MG63 (cell line): ENCODE measurements around the gene MBNL3. TPM values are rescaled to one million over a fixed set of nuclear protein-coding genes. Genes with fewer than 3 reads are reported as not detected.

ENCODE experiments used
- DNase-seq: peaks from one replicate; pipeline ENCODE4 v3.0.0-alpha.2; 2020
- H3K27me3 ChIP-seq: fragments of 250-450 bp; sonication (Bioruptor Pico); 2 replicates; pipeline ENCODE4 v1.5.1; 2020; ENCODE audit warnings: mild to moderate bottlenecking, moderate library complexity
- H3K36me3 ChIP-seq: fragments of 250-450 bp; sonication (Bioruptor Pico); 2 replicates; pipeline ENCODE4 v1.5.1; 2020; ENCODE audit warnings: mild to moderate bottlenecking, moderate library complexity
- H3K4me3 ChIP-seq: fragments of 250-450 bp; sonication (Bioruptor Pico); 2 replicates; pipeline ENCODE4 v1.5.1; 2020; ENCODE audit warnings: mild to moderate bottlenecking, moderate library complexity
- H3K9me3 ChIP-seq: fragments of 250-450 bp; sonication (Bioruptor Pico); 2 replicates; pipeline ENCODE4 v1.5.1; 2020; ENCODE audit warnings: mild to moderate bottlenecking, moderate library complexity
- total RNA-seq: library from RNA; depleted of rRNA; stranded (reverse); fragments of >200 nt; shearing (Covaris generic); gene quantifications from 2 replicates; pipeline ENCODE4 v1.2.3, GENCODE V29; 2014; ENCODE audit warnings: low replicate concordance; rRNA removed

The MBNL3 gene, protein sequence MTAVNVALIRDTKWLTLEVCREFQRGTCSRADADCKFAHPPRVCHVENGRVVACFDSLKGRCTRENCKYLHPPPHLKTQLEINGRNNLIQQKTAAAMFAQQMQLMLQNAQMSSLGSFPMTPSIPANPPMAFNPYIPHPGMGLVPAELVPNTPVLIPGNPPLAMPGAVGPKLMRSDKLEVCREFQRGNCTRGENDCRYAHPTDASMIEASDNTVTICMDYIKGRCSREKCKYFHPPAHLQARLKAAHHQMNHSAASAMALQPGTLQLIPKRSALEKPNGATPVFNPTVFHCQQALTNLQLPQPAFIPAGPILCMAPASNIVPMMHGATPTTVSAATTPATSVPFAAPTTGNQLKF
- total RNA-seq: 0.79 and 1.4 TPM in 2 replicates

DNA sequence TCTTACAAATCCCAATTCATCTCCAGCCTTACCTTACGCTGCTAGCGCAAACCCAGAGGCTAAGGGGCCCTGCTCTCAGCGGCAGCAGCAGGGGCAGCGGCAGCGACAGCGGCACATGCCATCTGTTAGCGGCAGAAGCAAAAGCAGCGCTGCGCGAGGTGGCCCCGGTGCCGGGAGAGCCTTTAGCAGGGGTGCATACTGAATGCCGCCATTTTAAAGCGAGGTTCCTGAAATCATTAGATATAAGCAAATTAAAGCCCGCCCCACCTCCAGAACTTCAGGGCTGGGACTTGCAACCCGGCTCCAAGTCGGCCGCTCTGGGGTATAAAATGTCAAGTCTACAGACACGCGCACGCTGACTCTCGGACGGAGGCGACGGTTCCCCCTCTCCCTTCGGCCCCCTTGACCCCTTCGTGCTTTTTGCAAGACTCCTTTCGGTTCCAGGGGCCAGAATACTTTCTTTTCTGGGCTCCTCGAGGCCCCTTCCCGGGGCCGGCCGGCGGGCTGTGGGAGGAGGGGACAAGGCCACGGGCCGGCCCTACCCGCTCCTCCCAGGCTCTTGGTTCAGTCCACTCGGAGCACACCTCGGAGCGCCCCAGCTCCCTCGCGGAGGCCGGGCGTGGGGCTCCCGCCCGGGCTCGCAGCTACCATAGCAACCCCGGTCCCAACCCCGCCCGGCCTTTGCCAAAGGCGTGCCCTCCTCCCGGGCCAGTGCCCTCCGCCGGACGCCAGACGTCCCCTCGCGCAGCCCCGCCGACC lies at the start of gene MBNL3:
MBNL3 (minus strand) TSS at position 220 of the 759 bp plus-strand sequence. CDS start 49,427 bp downstream, outside the sequence.
- no peaks in the 10 kb centered on the region for H3K27me3 ChIP-seq
- H3K36me3 ChIP-seq: no peaks in the 10 kb centered on the region
- H3K9me3 ChIP-seq: no peaks in the 10 kb centered on the region
- peak; percentile 70 for DNase-seq
- H3K4me3 ChIP-seq: peak within 1 kb of the TSS; percentile 57

DNA sequence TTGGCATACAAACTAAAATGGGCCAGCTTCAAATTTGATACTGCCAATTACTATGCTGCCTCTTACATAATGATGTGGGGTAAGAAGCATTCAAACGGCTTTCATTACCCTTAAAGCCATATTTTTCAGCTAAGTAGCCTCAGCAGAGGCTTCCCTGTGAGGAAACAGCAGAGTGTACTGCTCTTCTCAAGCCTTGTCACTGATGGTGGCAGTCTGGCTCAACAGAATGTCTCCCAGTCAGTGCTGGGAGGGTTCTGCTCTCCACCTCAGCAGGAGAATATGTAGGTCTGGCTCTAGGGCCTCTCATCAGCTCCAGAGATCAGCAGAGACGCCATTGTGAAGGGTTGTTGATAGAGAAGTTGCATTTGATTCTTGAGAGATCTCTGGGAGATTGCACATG lies 44.6 kb upstream of the MBNL3 start:
- Histone ChIP-seq H3K27me3 (no peaks in the 10 kb centered on the region), H3K36me3 (no peaks in the 10 kb centered on the region), H3K9me3 (no peaks in the 10 kb centered on the region), H3K4me3 (no peak overlapping the region)
- DNase-seq: no peak

DNA sequence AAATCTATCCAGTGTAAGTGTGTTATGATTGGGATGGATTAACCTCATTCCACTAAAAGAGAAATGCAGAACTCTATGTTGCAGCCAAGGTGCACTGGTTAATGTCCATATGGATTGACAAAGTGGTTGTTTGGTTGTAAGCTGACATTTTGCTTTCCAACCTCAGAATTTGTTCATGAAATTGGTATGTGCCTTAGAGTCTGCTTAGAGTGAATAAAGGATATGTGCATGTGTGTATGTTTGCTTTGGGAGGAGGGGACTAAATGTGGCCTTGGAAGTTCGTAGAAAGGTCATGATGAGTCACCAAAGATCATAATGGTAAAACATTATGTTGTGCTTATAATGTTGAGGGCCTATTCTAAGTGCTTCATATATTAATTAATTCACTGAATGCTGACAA lies 44.1 kb upstream of the MBNL3 start:
- H3K27me3 ChIP-seq: no peaks in the 10 kb centered on the region
- no peaks in the 10 kb centered on the region for H3K9me3 ChIP-seq
- no peaks in the 10 kb centered on the region for H3K36me3 ChIP-seq
- DNase-seq: no peak
- H3K4me3 ChIP-seq: no peak overlapping the region

DNA sequence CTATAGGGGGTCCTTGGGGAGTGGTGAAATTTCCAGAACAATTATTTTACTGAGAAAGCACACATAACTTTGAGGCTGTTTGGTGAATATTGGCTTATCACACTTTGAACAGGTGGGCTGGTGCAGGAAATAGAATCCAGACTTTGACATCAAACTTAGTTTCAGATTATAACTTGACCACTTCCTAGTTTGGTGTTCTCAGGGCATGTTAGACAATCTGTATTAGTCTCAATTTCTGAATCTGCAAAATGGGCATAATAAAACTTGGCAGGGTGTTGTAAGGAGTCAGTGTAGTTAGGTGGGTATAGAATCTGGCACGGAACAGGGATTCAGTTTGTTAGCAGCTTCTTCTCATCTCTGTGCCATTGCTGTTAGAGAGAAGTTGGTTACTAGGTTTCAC lies 43.3 kb upstream of the MBNL3 start:
- no peak overlapping the region for H3K4me3 ChIP-seq
- no peaks in the 10 kb centered on the region for H3K9me3 ChIP-seq
- no peaks in the 10 kb centered on the region for H3K36me3 ChIP-seq
- DNase-seq: no peak
- H3K27me3 ChIP-seq: no peaks in the 10 kb centered on the region

DNA sequence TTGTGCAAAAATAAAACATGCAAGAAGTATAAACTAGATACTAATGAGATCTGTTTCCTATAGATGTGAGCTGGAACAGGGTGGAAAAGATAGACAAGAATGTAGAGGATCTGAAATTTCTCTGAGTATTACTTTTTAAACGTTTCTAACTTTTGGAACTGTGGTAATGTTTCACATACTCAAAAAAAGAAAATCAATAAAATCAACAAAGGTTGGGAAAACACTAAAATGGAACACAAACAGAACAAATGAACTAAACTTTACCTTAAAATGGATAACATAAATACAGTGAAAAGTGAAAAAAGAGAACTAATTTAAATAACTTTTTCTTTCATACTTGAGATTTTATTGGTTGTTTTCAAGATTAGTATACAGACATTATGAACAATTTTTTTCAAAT lies 32.0 kb upstream of the MBNL3 start:
- Histone ChIP-seq H3K4me3 (no peak overlapping the region), H3K27me3 (no peaks in the 10 kb centered on the region), H3K36me3 (no peaks in the 10 kb centered on the region), H3K9me3 (no peaks in the 10 kb centered on the region)
- no peak for DNase-seq

DNA sequence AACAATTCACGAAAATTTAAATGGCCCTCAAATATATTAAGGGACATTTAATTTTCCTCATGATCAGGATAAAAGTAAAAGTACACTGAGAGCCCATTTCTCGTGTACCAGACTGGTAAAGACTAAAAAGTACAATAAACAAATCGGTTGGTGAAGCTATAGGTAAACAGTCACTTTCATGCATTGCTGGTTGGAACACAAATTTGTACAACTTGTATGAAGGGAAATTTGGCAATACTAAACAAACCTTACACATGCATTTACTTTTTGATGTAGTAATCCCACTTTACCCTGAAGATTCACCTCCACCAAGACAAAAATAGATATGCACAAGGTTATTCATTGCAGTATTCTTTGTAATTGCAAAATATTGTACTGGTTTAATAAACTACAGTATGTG lies 31.4 kb upstream of the MBNL3 start:
- no peak overlapping the region for H3K4me3 ChIP-seq
- H3K27me3 ChIP-seq: no peaks in the 10 kb centered on the region
- DNase-seq: no peak
- no peaks in the 10 kb centered on the region for H3K36me3 ChIP-seq
- no peaks in the 10 kb centered on the region for H3K9me3 ChIP-seq

DNA sequence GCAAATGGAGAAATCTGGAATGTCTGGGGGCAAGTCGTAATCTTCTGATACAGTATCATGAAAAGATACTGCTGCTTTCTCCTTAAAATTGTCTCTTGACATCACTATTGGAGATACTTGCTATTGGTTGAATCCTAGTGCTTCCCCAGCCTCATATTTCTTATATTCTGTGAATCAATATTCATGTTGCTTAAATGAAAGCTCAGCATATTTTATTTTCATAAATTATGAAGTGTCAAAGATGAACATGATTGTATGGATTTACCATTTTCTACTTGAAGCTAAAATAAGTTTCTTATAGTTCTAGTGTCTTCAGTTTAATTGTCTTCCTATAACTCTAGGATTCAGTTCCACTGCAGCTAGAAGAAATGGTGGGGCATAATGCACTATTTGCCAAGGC lies 29.6 kb upstream of the MBNL3 start:
- Histone ChIP-seq H3K27me3 (no peaks in the 10 kb centered on the region), H3K9me3 (no peaks in the 10 kb centered on the region), H3K4me3 (no peak overlapping the region), H3K36me3 (no peaks in the 10 kb centered on the region)
- DNase-seq: no peak

DNA sequence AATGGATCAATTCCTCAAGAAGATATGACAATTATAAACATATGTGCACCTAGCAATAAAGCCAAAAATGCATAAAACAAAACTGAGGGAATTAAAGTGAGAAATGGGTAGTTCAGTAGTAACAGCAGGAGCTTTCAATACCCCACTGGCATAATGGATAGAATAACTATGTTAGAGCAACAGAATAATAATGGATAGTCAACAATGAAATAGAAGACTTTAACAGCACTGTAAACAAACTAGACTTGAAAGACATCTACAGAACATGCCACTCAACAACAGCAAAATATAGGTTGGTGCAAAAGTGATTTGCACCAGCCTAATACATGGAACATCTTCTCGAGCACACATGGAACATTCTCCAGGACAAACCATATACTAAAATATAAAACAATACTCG lies 20.0 kb upstream of the MBNL3 start:
- Histone ChIP-seq H3K9me3 (no peaks in the 10 kb centered on the region), H3K4me3 (no peak overlapping the region), H3K27me3 (no peaks in the 10 kb centered on the region), H3K36me3 (no peaks in the 10 kb centered on the region)
- no peak for DNase-seq

DNA sequence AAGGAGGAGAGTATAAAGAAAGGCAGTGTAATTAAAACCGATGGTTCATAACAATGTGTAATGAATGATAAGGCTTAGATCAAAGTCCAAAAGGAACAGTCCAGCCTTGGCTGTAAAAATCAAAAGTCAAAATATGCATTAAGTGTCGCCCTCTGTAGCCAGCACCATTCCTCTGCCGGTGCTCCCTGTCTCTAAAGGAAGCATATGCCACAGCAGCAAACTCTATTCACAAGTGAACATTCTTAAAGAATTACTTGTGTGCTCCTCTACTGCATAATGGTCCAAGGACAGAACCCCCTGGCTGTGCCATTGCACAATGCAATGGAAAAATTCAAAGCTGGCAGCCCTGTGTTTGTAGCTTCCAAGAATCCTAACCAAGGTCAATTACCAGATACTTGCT lies 16.3 kb upstream of the MBNL3 start:
- DNase-seq: peak; percentile 5
- Histone ChIP-seq H3K4me3 (no peak overlapping the region), H3K9me3 (no peaks in the 10 kb centered on the region), H3K36me3 (no peaks in the 10 kb centered on the region), H3K27me3 (no peaks in the 10 kb centered on the region)

DNA sequence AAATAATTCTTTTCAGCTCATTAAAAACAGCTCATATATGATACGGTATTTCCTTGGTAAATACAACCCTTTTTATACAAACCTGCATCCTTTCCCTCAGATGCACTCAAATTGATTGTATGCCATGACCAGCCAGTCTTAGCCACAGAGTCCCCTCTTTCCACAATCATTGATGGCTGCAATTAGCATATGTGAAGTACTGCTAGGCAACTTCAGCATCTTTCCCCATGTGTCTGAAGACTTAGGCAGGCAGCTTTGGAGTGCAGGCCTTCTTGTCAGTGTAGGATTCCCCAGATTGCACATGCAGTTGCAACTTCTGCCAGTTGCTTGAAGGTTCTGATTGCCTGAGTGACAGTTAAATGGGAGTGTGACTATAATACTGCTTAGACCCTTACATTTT lies 15.6 kb upstream of the MBNL3 start:
- Histone ChIP-seq H3K27me3 (no peaks in the 10 kb centered on the region), H3K4me3 (no peak overlapping the region), H3K36me3 (no peaks in the 10 kb centered on the region), H3K9me3 (no peaks in the 10 kb centered on the region)
- no peak for DNase-seq

DNA sequence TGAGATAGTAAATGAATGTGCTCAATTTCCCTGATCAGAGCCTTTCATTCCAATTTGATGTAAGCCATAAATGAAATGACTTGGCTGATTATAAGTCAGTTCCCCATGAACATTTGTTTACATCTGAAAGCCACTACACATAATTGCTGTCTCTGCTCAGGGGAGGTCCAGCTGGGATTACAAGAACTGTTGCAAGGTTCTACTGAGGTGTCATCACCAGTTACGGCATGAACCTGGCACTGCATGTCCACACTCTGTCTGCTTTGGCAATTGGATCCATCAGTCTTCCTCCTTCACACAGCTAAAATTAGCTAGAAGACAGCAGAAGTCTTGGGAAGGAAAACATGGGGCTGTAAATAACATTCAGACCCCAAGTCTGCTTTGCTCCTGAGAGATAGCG lies 12.8 kb upstream of the MBNL3 start:
- Histone ChIP-seq H3K27me3 (no peaks in the 10 kb centered on the region), H3K36me3 (no peaks in the 10 kb centered on the region), H3K9me3 (no peaks in the 10 kb centered on the region), H3K4me3 (no peak overlapping the region)
- DNase-seq: no peak

DNA sequence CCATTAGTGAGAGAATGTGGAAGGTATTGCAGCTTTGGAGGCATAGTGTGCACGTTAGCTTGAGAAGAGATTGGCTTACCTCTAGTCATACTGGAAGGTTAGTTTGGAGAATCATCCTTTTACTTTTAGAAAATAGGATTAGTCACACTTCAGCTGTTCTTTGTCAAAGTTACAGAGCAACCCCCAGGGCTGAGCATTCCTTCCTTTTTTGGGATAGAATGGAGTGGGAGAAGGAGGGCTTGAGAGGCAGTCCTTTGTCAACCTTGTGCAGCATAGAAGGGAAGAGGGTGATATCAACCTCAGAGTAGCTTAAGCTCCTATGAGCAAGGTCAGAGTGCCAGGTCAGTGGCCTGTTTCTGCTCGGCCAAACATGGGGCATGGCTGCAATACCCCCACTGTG lies 8.6 kb upstream of the MBNL3 start:
- no peak for DNase-seq
- no peaks in the 10 kb centered on the region for H3K36me3 ChIP-seq
- no peaks in the 10 kb centered on the region for H3K9me3 ChIP-seq
- no peak overlapping the region for H3K4me3 ChIP-seq
- no peaks in the 10 kb centered on the region for H3K27me3 ChIP-seq

DNA sequence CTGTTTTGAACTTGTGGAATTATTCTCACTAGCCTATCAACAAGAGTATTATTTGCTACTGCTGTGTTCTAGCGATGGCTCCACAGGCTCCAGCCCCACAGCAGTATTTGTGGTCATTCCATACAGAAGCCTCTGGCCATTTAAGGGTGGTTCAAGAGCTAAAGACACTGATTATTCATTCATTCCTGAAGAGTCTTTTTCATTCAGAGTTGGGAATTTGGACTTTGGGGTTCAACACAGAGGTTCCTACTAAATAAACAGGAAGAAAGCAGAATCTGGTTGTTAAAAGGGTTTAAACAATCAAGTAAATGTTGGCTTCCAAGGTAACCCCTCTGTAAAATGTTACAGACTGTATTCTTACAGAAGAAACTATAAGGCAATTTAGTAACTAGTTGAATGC lies 4.3 kb upstream of the MBNL3 start:
- Histone ChIP-seq H3K9me3 (no peaks in the 10 kb centered on the region), H3K36me3 (no peaks in the 10 kb centered on the region), H3K27me3 (no peaks in the 10 kb centered on the region), H3K4me3 (no peak overlapping the region)
- DNase-seq: no peak

DNA sequence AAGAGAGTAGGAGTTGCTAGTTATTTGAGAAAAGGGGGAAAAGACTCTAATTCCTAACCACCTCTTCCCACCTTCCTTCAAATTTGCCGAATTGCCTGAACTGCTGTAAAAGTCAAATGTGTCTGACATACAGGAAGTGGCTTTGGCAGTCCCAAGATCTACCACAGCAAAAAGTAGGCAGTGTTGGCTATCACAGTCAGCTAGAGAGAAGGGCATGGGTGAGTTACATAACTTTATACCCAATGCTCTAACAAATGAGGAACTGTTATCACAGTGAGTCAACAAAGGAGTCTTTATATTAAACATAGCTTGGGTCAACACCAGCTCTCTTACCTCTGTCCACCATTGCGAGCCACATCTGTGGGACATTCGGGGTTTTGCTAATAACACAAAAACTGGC lies 2.4 kb upstream of the MBNL3 start:
- H3K36me3 ChIP-seq: no peaks in the 10 kb centered on the region
- DNase-seq: peak; percentile 18
- no peaks in the 10 kb centered on the region for H3K27me3 ChIP-seq
- no peaks in the 10 kb centered on the region for H3K9me3 ChIP-seq
- no peak overlapping the region for H3K4me3 ChIP-seq

DNA sequence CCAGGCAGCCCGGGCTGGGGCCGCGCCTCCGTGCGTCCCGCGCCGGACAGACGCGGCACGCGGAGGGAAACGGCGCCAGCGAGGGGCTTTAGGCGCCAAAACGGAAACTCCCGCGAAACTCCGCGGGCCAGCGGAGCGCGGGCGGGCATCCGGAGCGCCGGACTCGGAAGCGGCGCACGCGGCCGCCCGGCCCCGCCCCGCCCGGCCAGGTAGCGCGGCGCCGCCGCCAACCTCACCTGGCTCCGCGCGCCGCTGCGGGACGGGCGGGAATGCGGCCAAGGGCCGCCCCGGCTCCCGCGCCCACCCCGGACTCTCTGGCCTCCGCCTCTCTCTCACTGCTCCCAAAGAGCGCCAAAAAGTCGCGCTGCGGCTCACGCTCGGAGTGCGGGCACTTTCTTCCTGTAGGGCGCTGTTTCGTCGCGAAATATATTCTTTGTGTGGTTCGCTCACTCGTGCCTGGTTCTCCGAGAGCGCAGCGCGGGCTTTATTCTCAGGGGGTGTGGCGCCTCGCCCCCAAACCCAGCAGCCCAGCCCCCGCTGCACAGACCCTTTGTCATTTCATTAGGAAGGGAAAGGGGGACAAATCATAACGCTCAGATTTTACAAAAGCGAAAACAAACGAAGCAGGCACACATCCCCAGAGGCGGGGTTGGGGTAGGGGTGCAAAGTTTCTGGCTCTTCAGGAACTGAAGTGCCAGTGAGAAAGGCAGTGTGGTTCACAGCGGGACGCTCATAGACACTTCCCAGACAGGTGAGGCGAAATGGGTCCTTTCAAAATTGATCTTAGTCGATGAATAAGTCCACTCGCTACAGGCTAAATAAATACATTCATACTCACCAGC lies 961 bp upstream of the MBNL3 start:
- Histone ChIP-seq H3K9me3 (no peaks in the 10 kb centered on the region), H3K36me3 (no peaks in the 10 kb centered on the region)
- peak; percentile 28 for DNase-seq

DNA sequence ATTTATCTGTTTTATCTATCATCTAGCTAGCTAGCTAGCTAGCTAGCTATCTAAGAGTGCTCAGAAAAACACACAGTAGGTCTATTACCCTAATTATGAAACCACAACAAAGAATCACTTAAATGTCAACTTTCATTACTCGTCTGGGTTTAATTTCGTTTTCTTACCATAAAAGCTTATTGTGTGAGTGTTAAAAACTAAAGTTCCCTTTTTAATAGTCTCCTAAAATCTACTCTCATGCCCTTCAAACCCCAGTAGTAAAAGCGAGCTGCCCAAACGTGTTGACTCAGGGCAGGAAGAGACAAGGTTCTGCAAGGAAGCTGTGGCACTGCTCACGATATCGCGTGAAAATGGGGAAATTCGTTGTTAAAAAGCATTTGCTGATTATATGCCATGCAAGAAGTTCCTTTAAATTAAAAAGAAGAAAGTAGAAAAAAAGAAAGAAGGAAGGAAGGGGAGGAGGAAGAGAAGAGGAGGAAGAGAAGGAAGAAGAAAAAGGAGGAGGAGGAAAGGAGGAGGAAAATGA lies 595 bp downstream of the MBNL3 start:
- no peaks in the 10 kb centered on the region for H3K9me3 ChIP-seq
- H3K4me3 ChIP-seq: peak overlapping the region; percentile 57
- H3K36me3 ChIP-seq: no peaks in the 10 kb centered on the region
- H3K27me3 ChIP-seq: no peaks in the 10 kb centered on the region
- DNase-seq: peak; percentile 35

More for the DNA sequence above, 961 bp upstream of the MBNL3 start:
- peak overlapping the region; percentile 57 for H3K4me3 ChIP-seq
- H3K27me3 ChIP-seq: no peaks in the 10 kb centered on the region
